WTC11 (cell line): ENCODE measurements around the gene NPIPB4.
"Not testable (repeated sequence)": the region's sequence is repeated elsewhere in the genome, so short reads cannot be mapped to it uniquely, and the experiment has no call there.

Experiments used
- ATF3 ChIP-seq: sonication (generic); formaldehyde crosslinking; conservative IDR thresholded peaks from 2 replicates; pipeline ENCODE4 v1.8.1; 2022; ENCODE audit warnings: mild to moderate bottlenecking, missing genetic modification reagents
- FOXP1 ChIP-seq: sonication (generic); formaldehyde crosslinking; IDR thresholded peaks from 2 replicates; pipeline ENCODE4 v1.8.0; 2022; ENCODE audit warnings: missing genetic modification reagents, mild to moderate bottlenecking, moderate library complexity, borderline replicate concordance
- TF ChIP-seq, protein P1 (sequence below): sonication (generic); formaldehyde crosslinking; IDR thresholded peaks from 2 replicates; pipeline ENCODE4 v1.8.0; 2022; ENCODE audit warnings: mild to moderate bottlenecking, missing genetic modification reagents
- TF ChIP-seq, protein P2 (sequence below): fragments of 200-600 bp; IDR thresholded peaks from 2 replicates; pipeline ENCODE4 v1.8.0; 2022; ENCODE audit warnings: antibody characterized with exemption
- TF ChIP-seq, protein P3 (sequence below): fragments of 250-450 bp; sonication (Bioruptor Pico); IDR thresholded peaks from 2 replicates; pipeline ENCODE4 v1.9.0; 2021; ENCODE audit warnings: mild to moderate bottlenecking
- TF ChIP-seq, protein P4 (sequence below): sonication (generic); formaldehyde crosslinking; IDR thresholded peaks from 2 replicates; pipeline ENCODE4 v1.8.1; 2023; ENCODE audit warnings: mild to moderate bottlenecking, missing genetic modification reagents

DNA sequence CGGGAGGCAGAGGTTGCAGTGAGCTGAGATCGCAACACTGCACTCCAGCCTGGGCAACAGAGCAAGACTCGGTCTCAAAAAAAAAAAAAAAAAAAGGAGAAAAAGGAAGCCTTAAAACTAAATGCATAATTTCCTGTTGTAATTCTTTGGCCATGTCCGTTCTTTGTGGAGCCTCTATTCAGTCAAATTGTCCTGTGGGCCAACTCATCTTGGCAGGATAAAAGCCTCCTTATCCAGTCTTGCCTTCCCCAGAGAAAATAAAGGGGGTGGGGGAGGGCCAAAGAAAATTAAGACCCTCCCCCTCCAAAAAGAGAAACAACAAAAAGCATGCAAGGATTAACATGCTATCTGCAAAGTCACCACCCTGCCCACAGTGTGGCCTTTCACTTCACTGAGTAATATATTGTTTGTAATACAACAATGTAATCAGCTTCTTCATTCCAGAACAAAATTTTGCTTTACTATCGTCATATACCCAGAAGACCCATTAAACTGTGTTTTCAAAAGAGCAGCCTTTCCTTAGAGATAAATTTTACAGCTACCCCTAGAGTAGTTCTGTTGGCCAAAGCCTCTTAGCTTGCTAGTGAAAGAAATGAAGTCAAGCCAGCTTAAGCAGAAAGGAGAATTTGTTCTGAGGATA, 31.4 kb downstream of the NPIPB4 start:
- not testable (repeated sequence) for TF ChIP-seq ATF3, FOXP1 (CRISPR knock-in tag)
- TF ChIP-seq, protein P1, sequence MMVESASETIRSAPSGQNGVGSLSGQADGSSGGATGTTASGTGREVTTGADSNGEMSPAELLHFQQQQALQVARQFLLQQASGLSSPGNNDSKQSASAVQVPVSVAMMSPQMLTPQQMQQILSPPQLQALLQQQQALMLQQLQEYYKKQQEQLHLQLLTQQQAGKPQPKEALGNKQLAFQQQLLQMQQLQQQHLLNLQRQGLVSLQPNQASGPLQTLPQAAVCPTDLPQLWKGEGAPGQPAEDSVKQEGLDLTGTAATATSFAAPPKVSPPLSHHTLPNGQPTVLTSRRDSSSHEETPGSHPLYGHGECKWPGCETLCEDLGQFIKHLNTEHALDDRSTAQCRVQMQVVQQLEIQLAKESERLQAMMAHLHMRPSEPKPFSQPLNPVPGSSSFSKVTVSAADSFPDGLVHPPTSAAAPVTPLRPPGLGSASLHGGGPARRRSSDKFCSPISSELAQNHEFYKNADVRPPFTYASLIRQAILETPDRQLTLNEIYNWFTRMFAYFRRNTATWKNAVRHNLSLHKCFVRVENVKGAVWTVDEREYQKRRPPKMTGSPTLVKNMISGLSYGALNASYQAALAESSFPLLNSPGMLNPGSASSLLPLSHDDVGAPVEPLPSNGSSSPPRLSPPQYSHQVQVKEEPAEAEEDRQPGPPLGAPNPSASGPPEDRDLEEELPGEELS (CRISPR knock-in tag): not testable (repeated sequence)
- TF ChIP-seq, protein P2, sequence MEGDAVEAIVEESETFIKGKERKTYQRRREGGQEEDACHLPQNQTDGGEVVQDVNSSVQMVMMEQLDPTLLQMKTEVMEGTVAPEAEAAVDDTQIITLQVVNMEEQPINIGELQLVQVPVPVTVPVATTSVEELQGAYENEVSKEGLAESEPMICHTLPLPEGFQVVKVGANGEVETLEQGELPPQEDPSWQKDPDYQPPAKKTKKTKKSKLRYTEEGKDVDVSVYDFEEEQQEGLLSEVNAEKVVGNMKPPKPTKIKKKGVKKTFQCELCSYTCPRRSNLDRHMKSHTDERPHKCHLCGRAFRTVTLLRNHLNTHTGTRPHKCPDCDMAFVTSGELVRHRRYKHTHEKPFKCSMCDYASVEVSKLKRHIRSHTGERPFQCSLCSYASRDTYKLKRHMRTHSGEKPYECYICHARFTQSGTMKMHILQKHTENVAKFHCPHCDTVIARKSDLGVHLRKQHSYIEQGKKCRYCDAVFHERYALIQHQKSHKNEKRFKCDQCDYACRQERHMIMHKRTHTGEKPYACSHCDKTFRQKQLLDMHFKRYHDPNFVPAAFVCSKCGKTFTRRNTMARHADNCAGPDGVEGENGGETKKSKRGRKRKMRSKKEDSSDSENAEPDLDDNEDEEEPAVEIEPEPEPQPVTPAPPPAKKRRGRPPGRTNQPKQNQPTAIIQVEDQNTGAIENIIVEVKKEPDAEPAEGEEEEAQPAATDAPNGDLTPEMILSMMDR: not testable (repeated sequence)
- TF ChIP-seq, protein P3, sequence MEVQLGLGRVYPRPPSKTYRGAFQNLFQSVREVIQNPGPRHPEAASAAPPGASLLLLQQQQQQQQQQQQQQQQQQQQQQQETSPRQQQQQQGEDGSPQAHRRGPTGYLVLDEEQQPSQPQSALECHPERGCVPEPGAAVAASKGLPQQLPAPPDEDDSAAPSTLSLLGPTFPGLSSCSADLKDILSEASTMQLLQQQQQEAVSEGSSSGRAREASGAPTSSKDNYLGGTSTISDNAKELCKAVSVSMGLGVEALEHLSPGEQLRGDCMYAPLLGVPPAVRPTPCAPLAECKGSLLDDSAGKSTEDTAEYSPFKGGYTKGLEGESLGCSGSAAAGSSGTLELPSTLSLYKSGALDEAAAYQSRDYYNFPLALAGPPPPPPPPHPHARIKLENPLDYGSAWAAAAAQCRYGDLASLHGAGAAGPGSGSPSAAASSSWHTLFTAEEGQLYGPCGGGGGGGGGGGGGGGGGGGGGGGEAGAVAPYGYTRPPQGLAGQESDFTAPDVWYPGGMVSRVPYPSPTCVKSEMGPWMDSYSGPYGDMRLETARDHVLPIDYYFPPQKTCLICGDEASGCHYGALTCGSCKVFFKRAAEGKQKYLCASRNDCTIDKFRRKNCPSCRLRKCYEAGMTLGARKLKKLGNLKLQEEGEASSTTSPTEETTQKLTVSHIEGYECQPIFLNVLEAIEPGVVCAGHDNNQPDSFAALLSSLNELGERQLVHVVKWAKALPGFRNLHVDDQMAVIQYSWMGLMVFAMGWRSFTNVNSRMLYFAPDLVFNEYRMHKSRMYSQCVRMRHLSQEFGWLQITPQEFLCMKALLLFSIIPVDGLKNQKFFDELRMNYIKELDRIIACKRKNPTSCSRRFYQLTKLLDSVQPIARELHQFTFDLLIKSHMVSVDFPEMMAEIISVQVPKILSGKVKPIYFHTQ (CRISPR knock-in tag): not testable (repeated sequence)
- TF ChIP-seq, protein P4, sequence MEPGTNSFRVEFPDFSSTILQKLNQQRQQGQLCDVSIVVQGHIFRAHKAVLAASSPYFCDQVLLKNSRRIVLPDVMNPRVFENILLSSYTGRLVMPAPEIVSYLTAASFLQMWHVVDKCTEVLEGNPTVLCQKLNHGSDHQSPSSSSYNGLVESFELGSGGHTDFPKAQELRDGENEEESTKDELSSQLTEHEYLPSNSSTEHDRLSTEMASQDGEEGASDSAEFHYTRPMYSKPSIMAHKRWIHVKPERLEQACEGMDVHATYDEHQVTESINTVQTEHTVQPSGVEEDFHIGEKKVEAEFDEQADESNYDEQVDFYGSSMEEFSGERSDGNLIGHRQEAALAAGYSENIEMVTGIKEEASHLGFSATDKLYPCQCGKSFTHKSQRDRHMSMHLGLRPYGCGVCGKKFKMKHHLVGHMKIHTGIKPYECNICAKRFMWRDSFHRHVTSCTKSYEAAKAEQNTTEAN (CRISPR knock-in tag): not testable (repeated sequence)
